LHCN-M2 (cell line): ENCODE results near the gene GTPBP1. TPM values are rescaled to one million over a fixed set of nuclear protein-coding genes. Genes with fewer than 3 reads are reported as not detected.

ENCODE experiments used
- DNase-seq: peaks from one replicate; pipeline ENCODE4 v3.0.0-alpha.2; 2012; ENCODE audit warnings: low read depth
- polyA plus RNA-seq: library from polyadenylated mRNA; unstranded; fragments of >200 nt; gene quantifications from one replicate; pipeline ENCODE4 v1.2.1, GENCODE V29; 2012; ENCODE audit warnings: missing spikeins
- total RNA-seq: library from RNA; depleted of rRNA; stranded (reverse); fragments of >200 nt; gene quantifications from 2 replicates; pipeline ENCODE4 v1.2.3, GENCODE V29; 2014; rRNA removed

GTPBP1 gene
- total RNA-seq: 24.5 and 26.4 TPM in 2 replicates
- 20.5 TPM for polyA plus RNA-seq

GRCh38 chr22:38705235-38706100 lies at the start of gene GTPBP1:
Gene GTPBP1, plus strand, starts transcription at chr22:38705944. Its CDS starts 12 bp downstream, at chr22:38705956.
- DNase-seq: peak; percentile 100

- DNase-seq: peak; percentile 83
These were observed 49.3 kb upstream of the GTPBP1 start, which contains the start of the genes CBY1 and FAM227A for GRCh38 chr22:38656256-38657044. Gene CBY1, plus strand, starts transcription at chr22:38656638. Its CDS starts 11,417 bp downstream, at chr22:38668055. Gene FAM227A, minus strand, starts transcription at chr22:38656392. Its CDS starts 6,224 bp downstream, at chr22:38650168.

GRCh38 chr22:38657045-38657909 lies 48.5 kb upstream of the GTPBP1 start:
- DNase-seq: no peak

- no peak for DNase-seq
These were observed 30.9 kb upstream of the GTPBP1 start for GRCh38 chr22:38674888-38675287.

- DNase-seq: no peak
These were observed 29.9 kb upstream of the GTPBP1 start for GRCh38 chr22:38675833-38676232.

- DNase-seq: peak; percentile 86
These were observed 24.0 kb upstream of the GTPBP1 start, which contains the start of gene TOMM22 for GRCh38 chr22:38681582-38682335. Gene TOMM22, plus strand, starts transcription at chr22:38681957. Its CDS starts 22 bp downstream, at chr22:38681979.

- no peak for DNase-seq
These were observed 20.8 kb upstream of the GTPBP1 start for GRCh38 chr22:38684895-38685294.

- DNase-seq: no peak
These were observed 20.0 kb upstream of the GTPBP1 start for GRCh38 chr22:38685761-38686160.

- no peak for DNase-seq
These were observed 16.1 kb upstream of the GTPBP1 start for GRCh38 chr22:38689651-38690050.

- DNase-seq: no peak
These were observed 11.7 kb upstream of the GTPBP1 start for GRCh38 chr22:38694049-38694448.

- no peak for DNase-seq
These were observed 10.8 kb upstream of the GTPBP1 start for GRCh38 chr22:38694940-38695339.

GRCh38 chr22:38696606-38697424 lies 8.9 kb upstream of the GTPBP1 start:
- DNase-seq: peak; percentile 80

- DNase-seq: peak; percentile 14
These were observed 8.2 kb upstream of the GTPBP1 start for GRCh38 chr22:38697425-38698089.

- DNase-seq: no peak
These were observed 7.2 kb upstream of the GTPBP1 start for GRCh38 chr22:38698407-38699094.

- DNase-seq: no peak
These were observed 6.6 kb upstream of the GTPBP1 start for GRCh38 chr22:38699143-38699542.

- peak; percentile 57 for DNase-seq
These were observed 6.0 kb upstream of the GTPBP1 start for GRCh38 chr22:38699784-38700183.

- DNase-seq: no peak
These were observed 5.4 kb upstream of the GTPBP1 start for GRCh38 chr22:38700270-38700788.
